GM19099 (cell line): ENCODE results near the gene GBGT1.

Source experiments
- POLR2A ChIP-seq: IDR thresholded peaks from 3 replicates; pipeline ENCODE4 v1.6.1; 2011; ENCODE audit warnings: low read depth; ENCODE audit not compliant: insufficient read length; ENCODE audit errors: extremely low read depth

GBGT1 gene

DNA sequence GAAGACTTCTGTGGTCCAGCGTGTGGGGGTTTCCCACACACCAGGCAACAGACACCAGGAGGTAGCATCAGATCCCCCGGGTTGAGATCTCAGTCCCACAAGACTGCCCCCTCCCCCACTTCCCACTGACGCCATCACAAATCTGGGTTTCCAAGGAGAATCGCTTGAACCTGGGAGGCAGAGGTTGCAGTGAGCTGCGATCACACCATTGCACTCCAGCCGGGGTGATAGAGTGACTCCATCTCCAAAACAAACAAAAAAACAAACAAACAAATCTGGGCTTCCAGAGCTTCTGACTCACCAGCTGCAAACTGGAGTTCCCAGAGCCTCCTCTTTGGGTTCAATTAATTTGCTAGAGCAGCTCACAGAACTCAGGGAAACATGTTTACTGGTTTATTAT lies 4.7 kb upstream of the GBGT1 start:
- TF ChIP-seq POLR2A, result no peak

DNA sequence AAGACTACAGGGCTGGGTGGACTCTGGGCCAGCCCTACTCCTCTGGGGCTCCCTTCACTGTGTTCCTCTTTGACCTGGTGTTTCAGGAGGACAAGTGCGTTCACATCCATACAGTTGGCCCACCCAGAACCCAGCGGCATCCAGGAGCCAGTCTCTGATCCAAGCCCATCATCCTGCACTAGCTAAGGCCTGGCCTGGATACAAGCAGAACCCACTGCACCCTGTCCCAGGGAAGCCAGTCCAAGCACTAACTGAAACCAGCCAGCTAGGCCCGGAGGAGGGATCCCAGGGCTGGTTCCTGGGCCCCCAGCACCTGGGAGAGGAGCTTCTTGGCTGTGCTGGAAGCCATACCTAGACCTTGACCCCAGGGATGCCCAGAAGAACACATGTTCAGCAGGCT lies 4.1 kb upstream of the GBGT1 start:
- no peak for TF ChIP-seq POLR2A

DNA sequence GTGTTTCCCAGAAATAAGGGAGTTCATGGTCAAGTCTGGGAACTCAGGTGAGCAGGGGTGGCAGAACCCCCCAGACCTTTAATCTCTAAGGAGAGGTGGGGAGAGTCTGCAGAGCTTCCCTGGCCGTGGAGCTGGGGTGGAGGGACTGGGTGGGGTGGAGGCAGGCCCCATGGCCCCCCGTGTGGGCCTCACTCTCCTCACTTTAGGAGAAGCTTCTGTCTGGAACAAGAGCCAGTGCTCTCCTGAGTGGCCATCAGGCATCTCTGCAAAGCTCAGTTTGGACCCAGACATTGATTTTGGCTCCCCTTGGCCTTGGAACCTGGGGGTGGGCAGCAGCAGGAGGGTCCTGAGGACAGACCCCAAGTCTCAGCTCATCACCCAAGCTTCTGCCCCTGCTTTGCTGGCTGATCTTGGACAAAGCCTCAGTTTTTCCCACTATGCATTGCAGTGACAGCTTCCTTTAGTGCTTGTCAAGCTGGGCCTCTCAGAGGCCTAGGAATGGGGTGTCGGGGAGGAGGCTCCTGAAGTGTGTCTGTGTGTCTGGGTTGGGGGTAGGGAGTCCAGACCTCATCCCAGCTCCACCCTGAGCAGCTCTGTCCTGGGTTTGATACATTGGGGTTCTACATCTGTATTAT lies 3.5 kb upstream of the GBGT1 start:
- no peak for TF ChIP-seq POLR2A

DNA sequence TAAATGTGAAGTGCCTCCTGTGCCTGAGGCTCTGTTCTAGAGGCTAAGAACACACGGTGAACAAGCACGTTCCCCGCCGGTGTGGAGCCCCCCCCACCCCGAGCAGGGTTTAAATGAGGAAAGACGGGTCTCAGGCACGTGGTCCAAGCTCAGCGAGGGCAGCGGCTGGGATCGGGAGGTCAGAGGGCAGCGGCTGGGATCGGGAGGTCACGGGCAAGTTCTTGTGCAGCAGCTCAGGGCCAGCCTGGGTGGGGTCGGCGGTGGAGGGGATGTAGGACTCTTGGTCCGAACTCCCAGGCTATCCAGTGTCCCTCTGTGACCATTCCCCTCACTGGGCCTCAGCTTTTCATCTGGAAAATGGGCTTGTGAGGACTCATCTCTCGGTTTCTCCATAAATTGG lies 2.7 kb upstream of the GBGT1 start:
- TF ChIP-seq POLR2A, result no peak

DNA sequence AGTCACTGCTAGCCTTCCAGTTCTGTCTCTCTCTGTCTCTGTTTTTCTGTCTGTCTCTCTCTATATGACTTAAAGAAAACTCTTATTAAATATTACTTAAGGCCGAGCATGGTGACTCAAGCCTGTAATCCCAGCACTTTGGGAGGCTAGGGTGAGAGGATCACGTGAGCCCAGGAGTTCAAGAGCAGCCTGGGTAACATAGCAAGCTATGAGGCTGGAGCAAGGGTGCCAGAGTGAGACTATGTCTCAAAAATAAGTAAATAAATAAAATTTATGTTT lies 1.7 kb upstream of the GBGT1 start:
- TF ChIP-seq POLR2A, result no peak

DNA sequence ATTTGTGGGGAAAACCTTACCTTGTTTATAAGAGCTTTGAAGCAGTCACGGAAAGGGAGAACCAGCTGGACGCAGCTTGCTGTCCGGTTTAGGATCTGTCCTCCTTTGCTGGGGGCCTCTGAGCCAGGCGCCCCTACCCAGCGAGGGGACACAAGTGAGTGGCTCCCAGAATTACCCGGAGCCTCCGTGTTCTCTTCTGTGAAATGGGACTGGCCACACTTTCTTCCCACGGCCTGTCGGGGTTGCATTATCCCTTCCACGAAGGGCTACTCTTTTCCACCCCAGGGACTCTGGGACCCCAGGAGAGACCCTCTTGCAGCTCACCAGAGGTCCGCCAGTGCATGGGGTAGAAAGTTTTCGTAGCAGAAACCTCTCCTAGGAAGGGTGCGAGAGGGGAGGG lies 477 bp upstream of the GBGT1 start:
- TF ChIP-seq POLR2A, result no peak

DNA sequence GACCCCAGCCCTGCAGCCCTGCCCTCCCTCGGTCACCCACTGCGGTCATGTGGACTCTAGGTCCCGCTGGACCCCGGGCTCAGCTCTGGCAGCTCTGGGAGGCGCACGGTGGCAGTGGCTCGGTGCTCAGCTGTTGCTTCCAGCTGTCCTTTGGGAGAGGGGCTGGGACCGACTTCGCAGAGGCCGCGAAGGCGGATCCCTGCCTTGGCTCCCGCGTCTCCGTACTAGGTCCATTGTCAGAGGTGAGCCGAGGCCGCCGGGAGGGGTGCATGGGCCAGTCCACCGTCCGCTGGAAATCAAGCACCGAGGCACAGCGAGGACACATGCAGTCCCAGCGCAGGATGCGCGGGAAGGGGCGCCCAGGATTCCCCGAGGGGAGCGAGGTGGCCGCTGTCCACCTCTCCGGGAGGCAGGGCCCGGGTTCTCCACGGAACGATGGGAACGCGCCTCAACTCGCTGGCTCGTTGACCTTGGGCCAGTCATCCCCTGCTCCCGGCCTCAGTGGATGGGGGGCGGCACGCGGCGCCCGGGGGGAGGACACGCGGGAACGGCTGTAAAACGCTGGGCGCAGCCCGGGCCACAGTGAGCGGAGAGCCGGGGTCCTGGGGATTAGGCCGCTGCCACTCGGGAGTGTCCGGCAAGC lies 732 bp downstream of the GBGT1 start:
- TF ChIP-seq POLR2A, result no peak

DNA sequence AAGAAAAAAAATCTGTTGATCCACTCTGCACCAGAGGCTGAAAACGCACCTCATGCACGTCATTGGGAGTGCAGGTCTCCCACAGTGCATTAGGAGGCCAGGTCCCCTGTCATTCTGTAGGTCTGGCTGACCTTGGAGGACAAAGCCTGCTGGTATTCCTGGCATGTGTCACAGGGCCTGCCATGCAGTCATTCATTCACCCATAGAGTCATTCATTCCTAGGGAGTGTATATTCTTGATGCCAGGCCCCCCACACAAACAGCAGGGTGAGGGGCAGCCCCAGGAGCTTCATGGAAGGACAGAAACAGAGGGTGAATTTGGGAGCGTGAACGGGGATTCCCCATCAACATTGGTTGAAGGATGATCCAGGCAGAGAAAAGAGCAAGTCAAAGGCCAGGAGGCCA lies 2.2 kb downstream of the GBGT1 start:
- no peak for TF ChIP-seq POLR2A

DNA sequence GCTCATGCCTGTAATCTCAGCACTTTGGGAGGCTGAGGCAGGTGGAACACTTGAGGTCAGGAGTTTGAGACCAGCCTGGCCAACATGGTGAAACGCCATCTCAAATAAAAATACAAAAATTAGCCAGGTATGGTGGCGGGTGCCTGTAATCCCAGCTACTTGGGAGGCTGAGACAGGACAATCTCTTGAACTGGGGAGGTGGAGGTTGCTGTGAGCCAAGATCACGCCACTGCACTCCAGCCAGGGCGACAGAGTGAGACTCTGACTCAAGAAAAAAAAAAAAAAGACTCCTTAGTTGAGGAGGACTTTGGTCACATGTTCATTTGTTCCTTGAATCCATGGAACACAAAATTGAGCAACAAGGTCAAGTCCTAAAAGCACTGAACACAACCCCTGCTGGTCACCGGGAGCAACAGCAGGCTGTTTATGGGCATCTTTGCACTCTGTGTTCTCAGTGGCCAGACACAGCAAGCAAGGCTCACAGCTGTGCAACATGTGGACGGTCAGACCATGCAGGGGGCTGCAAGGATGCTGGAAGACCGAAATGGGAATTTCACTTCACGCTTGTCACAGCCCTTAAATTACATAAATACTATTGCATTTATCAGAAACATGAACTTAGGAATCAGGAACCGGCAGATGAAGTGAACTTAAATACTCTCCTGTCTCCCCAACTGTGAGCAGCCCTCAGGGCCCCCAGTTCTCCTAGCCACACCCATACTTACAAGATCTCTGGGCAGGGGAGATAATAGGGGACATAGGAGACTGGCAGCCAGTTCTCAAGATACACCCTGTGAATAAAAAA lies 2.8 kb downstream of the GBGT1 start:
- no peak for TF ChIP-seq POLR2A

DNA sequence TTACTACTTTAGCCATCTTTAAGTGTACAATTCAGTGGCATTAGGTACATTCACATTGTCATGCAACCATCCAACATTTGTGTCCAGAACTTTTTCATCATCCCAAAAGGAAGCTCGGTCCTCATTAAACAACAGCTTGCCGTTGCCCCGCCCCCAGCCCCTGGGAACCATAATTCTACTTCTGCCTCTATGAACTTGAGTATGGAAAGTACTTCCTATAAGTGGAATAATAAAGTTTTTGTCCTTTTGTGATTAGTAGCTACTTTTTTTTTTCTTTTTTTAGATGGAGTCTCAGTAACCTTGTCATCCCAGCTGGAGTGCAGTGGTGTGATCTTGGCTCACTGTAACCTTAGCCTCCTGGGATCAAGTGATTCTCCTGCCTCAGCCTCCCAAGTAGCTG lies 5.0 kb downstream of the GBGT1 start:
- TF ChIP-seq POLR2A, result no peak

DNA sequence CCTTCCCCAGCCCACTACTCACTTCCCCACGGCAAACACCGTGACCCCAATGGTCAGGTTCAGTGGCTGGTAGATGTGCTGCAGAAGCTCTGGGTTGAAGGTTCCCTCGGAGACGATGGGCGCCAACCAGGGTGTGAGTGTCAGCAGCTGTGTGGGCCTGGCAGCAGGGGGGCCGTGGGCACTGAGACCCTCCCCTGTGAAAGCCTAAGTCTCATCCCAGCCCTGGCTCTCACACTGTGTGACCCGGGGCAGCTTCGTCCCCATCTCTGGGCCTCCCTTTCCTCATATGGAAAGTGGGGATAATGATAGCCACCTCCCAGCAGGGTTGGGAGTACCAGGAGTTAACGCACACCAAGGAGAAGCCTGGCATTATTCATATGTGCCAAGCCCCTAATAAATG lies 8.6 kb downstream of the GBGT1 start:
- TF ChIP-seq POLR2A, result no peak

DNA sequence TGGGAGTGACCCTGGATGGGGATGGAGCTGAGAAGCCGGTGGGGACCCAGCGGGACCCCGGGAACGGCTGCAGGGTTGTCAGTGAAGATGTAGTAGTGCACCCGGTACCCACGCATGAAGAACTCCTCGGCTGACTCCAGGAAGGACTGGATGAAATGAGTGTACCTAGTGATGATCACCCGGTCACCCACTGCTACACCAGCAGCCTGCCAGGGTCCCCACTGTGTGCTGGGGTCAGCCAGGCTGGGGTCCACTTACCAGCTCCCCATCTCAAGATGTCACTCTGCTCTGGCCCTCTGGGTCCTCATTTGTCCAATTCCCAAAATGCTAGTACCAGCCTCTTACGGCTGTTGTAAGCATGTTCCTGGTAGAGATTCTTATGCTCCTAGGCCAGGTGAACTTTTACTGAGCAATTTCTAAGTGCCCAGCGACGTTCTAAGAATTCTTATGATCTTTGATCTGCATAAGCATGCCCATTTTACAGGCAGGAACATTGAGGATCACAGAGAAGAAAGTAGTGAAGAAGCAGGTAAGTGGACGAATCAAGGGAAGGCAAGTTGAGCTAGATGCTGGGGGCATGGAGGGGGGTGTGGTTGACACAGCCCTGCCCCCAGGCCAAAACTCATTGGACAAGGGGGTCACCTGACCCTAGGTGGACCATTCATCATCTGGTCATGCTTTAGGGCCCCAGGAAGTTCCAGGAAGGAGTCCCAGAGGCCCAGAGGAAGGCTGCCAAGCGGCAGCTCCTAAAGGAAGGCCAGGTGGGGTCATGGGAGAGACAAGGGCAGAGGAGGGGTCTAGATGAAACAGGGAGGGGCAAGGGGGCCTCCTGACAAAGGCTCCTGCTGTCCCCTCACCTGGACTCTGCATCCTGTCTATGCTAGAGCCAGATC lies 9.4 kb downstream of the GBGT1 start:
- TF ChIP-seq POLR2A, result no peak

DNA sequence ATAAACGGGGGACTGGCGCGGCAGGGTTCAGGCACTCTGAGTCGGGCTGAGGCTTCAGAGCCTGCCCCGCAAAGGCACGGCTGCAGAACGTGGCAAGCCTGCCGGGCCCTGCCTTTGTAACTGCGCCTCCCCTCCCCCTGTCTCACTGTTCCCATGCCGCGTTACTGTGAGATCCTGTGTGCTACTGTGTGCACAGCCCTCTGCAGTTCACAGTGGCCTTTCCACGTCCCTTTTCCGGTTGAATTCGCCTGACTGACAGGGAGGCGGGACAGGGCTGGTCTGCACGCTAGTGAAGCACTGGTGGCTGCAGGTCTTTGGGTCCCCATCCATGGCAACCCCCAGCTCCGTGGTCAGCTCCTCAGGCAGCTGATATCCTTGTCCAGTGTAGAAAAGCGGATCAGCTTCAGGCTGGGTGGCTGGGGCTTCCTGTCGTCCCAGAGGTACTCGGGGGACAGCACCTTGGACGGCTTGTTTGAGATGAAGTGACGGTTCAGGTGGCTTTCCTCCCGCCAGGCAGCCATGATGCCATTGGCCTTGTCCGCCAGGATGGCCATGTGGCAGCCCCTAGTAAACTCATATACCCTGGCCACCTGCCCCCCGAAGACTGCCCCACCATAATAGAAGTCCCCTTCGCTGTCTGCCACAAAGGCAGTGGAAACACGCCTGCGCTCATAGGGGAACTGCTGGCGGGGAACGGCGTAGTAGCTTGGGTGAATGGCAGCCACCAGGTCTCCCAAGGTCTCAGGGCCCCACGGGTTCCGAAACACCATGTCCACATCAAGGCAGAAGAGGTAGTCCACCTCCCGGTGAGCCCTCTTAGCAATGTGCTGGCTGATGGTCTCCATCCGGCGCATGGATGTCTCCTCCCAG lies 10.3 kb downstream of the GBGT1 start:
- no peak for TF ChIP-seq POLR2A
